PC-9 (cell line): ENCODE data around the gene NFIA.

ENCODE experiments used
- CTCF ChIP-seq: fragments of 200-600 bp; sonication (generic); conservative IDR thresholded peaks from 2 replicates; pipeline ENCODE4 v1.6.1; 2017; ENCODE audit warnings: mixed run types, antibody characterized with exemption, mild to moderate bottlenecking, moderate library complexity
- EZH2 ChIP-seq: fragments of 200-600 bp; sonication (generic); IDR thresholded peaks from 2 replicates; pipeline ENCODE4 v1.8.0; 2017; ENCODE audit warnings: antibody characterized with exemption, low read depth

- TF ChIP-seq CTCF (no peak), EZH2 (no peak)
These were observed 248.2 kb downstream of the NFIA start for GRCh38 chr1:61330571-61330970.
